Left ventricle myocardium inferior (tissue), 1 donor: ENCODE measurements around the gene CCSER1. TPM values are rescaled to one million over a fixed set of nuclear protein-coding genes. Genes with fewer than 3 reads are reported as not detected.

Experiments
- DNase-seq: peaks from one replicate; pipeline ENCODE4 v3.0.0-alpha.2; 2020
- H3K27ac ChIP-seq: fragments of 200-600 bp; replicated peaks from 2 replicates; pipeline ENCODE4 v1.8.0; 2021
- H3K27me3 ChIP-seq: fragments of 200-600 bp; 2 replicates; pipeline ENCODE4 v1.8.0; 2021; ENCODE audit warnings: low read depth
- H3K36me3 ChIP-seq: fragments of 200-600 bp; 2 replicates; pipeline ENCODE4 v1.8.0; 2021
- H3K4me1 ChIP-seq: fragments of 200-600 bp; 2 replicates; pipeline ENCODE4 v1.8.0; 2021
- H3K4me3 ChIP-seq: fragments of 200-600 bp; 2 replicates; pipeline ENCODE4 v1.8.0; 2021; ENCODE audit warnings: mild to moderate bottlenecking, moderate library complexity
- H3K9me3 ChIP-seq: fragments of 200-600 bp; replicated peaks from 2 replicates; pipeline ENCODE4 v1.8.0; 2021
- intact Hi-C: fragments of 100-400 bp; cut with micrococcal nuclease; formaldehyde crosslinking; loops from one replicate; pipeline ENCODE4 v1.11.0; 2022
- total RNA-seq: library from RNA; stranded (reverse); fragmentation: NEBNext Ultra II Directional; extraction: Animal tissue kit (Norgen Biotek cat#: 25700); gene quantifications from one replicate; pipeline ENCODE4 v1.2.1, GENCODE V29; 2021
- TF ChIP-seq, protein P1 (sequence below): fragments of 200-600 bp; IDR thresholded peaks from 2 replicates; pipeline ENCODE4 v1.8.0; 2021; ENCODE audit warnings: antibody characterized with exemption, mild to moderate bottlenecking, borderline replicate concordance
- donor health status: DM: no; HTN: yes; CAD: no; lungs with severe emphysema.

The CCSER1 gene
- total RNA-seq, 1 donor from 2014 or later = 13.2 TPM

DNA sequence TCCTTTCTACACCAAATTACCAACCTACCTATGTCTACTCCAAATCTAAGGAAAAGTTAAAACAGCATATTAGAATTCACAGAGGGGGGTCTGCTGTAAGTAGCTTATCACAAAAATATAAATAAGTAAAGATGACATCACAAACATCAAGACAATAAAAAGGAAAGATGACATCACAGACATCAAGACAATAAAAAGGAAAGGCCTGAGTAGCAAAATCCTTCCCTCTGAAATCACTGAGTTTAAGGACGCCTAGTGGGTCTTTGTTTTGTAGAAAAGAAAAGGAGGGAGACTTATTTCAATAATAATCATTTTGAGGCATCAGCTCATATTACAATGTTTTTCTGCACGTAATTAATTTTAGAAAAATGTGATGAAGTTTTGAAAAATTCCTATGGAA lies 1469.5 kb downstream of the CCSER1 start:
- H3K4me1 ChIP-seq = no peaks in the 10 kb centered on the region
- TF ChIP-seq, protein P1, sequence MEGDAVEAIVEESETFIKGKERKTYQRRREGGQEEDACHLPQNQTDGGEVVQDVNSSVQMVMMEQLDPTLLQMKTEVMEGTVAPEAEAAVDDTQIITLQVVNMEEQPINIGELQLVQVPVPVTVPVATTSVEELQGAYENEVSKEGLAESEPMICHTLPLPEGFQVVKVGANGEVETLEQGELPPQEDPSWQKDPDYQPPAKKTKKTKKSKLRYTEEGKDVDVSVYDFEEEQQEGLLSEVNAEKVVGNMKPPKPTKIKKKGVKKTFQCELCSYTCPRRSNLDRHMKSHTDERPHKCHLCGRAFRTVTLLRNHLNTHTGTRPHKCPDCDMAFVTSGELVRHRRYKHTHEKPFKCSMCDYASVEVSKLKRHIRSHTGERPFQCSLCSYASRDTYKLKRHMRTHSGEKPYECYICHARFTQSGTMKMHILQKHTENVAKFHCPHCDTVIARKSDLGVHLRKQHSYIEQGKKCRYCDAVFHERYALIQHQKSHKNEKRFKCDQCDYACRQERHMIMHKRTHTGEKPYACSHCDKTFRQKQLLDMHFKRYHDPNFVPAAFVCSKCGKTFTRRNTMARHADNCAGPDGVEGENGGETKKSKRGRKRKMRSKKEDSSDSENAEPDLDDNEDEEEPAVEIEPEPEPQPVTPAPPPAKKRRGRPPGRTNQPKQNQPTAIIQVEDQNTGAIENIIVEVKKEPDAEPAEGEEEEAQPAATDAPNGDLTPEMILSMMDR = no peak
- no peaks in the 10 kb centered on the region for H3K36me3 ChIP-seq
- H3K27me3 ChIP-seq = no peaks in the 10 kb centered on the region
- H3K4me3 ChIP-seq = no peak overlapping the region
- DNase-seq = no peak
- intact Hi-C loops = no loop called here
- H3K9me3 ChIP-seq = no peaks in the 10 kb centered on the region
- no peak overlapping the region for H3K27ac ChIP-seq

DNA sequence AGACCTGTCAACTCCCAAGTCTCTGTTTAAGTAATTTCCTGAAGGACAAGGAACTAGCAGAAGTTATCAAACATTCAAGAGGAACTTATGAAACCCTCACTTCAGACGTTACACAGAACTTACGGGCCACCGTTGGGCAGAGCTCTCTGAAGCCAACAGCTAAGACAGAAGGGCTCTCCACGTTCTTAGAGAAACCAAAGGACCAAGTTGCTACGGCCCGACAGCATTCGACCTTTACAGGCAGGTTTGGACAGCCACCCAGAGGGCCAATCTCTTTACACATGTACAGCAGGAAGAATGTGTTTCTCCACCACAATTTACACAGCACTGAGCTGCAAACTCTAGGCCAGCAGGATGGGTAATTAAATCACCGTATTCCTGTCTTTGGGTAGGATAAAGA lies 1471.5 kb downstream of the CCSER1 start:
- no peak overlapping the region for H3K4me3 ChIP-seq
- no peaks in the 10 kb centered on the region for H3K36me3 ChIP-seq
- no peak overlapping the region for H3K27ac ChIP-seq
- DNase-seq = no peak
- no peaks in the 10 kb centered on the region for H3K27me3 ChIP-seq
- intact Hi-C loops = no loop called here
- no peaks in the 10 kb centered on the region for H3K9me3 ChIP-seq
- H3K4me1 ChIP-seq = no peaks in the 10 kb centered on the region
- TF ChIP-seq, protein P1 = no peak

DNA sequence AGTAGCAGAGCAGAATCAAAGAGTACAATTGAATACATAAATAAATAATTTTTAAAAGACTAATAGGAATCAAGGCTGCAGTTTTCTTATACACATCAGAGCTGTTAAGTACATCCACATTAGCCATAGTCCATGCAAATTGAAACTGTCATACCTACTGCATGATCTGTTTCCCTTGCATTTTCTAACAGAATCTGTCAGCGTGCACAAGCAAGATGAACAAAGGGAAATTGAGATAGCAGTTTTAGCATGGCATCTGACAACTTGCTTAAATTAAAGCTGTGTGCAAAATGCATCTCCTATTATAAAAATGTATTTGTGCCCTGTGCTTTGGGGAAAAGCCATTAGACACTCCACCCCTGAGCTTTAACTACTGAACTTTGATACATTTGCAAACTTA lies 1473.1 kb downstream of the CCSER1 start:
- intact Hi-C loops = no loop called here
- Histone ChIP-seq H3K27me3 (no peaks in the 10 kb centered on the region), H3K9me3 (no peaks in the 10 kb centered on the region), H3K4me3 (no peak overlapping the region), H3K36me3 (no peaks in the 10 kb centered on the region), H3K27ac (no peak overlapping the region), H3K4me1 (no peaks in the 10 kb centered on the region)
- no peak for DNase-seq
- TF ChIP-seq, protein P1 = no peak

DNA sequence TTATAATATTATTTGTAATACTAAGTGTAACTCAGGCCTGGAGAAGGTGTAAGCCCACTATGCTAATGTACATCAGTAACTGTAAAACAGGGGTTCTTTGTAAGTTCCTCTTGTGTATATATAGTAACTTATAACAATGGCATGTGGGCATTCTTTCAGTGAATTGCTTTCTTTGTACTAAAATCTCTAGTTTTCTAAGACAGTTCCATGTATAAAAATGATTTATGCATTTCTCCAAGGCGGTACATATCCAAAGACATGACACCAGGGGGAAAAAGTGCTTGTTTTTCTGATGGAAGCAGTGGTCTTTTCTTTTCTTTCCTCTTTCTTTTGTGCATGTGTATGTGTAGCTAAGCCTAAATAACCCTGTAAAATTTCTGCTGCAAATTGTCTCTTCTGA lies 1474.2 kb downstream of the CCSER1 start:
- intact Hi-C loops = no loop called here
- Histone ChIP-seq H3K36me3 (no peaks in the 10 kb centered on the region), H3K9me3 (no peaks in the 10 kb centered on the region), H3K4me3 (no peak overlapping the region), H3K27ac (no peak overlapping the region), H3K4me1 (no peaks in the 10 kb centered on the region), H3K27me3 (no peaks in the 10 kb centered on the region)
- TF ChIP-seq, protein P1 = no peak
- no peak for DNase-seq

DNA sequence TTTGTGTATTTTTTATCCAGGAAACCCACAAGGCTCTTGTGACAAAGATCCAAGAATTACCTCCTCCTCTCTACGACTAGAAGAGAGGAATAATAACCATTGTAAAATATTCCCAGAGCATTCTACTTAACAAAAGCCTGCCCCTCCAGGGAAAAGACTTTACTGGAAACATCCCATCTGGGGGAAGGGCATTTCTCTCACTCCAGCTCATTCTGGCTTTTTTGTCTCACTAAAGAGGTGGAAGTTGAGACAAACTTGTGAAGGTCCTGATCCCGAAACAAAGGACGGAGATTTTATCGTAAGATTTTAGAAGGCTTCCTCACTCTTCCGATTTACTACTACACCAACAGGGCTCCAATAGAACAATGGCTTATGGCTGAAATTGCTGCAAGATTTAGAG lies 1484.6 kb downstream of the CCSER1 start:
- Histone ChIP-seq H3K9me3 (no peaks in the 10 kb centered on the region), H3K4me1 (no peaks in the 10 kb centered on the region), H3K4me3 (no peak overlapping the region), H3K27me3 (no peaks in the 10 kb centered on the region), H3K36me3 (no peaks in the 10 kb centered on the region), H3K27ac (no peak overlapping the region)
- TF ChIP-seq, protein P1 = no peak
- DNase-seq = no peak
- intact Hi-C loops = no loop called here

DNA sequence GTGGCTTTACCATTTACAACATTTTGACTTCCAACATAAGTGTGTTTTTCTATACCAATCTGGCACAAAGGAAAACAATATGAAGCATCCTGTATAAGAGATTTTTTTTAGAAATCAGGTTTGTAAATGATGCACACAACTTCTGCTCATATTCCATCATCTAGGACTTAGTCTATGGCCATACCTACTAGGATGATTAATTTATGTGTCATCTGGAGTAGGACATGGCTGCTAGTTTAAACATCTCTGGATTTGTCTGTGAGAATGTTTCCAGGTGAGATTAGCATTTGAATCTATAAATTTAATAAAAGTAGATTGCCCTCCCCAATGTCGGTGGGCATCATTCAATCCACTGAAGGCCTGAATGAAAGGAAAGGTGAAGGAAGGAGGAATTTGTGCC lies 1493.8 kb downstream of the CCSER1 start:
- intact Hi-C loops = no loop called here
- TF ChIP-seq, protein P1 = no peak
- Histone ChIP-seq H3K4me1 (no peaks in the 10 kb centered on the region), H3K27me3 (no peaks in the 10 kb centered on the region), H3K4me3 (no peak overlapping the region), H3K9me3 (peaks cover 11% of the 10 kb centered on the region), H3K27ac (no peak overlapping the region), H3K36me3 (no peaks in the 10 kb centered on the region)
- DNase-seq = no peak
